ENCODE measurements around the gene ZNHIT1.

ZNHIT1 gene

DNA sequence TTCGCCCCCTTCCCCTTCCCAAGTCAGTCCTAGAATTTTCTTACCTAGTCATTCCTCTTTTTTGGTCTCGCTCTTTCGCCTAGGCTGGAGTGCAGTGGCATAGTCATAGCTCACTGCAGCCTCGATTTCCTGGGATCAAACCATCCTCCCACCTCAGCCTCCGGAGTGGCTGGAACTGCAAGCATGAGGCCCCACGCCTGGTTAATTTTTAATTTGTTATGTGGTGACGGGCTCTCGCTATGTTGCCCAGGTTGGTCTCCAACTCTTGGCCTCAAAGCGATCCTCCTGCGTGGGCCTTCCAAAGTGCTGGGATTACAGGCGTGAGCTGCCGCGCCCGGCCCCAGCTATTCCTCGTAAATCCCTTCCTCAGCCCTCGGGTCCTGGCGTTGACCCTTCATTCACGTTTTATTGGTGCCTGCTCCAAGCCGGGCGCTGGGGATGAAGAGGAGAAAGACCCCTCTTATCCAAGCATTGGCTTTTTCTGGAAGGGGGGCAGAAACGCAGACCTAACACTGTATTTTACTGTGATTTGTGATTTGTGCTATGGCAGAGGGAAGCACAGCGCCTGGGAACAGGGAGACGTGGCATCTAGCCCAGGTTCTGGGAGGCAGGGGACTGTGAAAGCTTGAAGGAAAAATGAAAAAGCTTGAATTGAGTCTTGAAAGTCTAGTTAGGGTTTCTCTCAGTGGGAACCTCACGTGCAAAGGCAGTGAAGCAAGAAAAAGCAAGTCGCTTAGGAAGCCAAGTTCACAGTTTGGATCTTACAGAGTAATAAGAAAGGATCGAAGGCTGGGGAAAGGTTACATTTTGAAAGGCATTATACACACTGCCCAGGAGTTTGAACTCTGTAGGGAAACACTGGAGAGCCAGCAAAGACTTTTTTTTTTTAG is 516 bp downstream of the ZNHIT1 start:
- no peak for DNase-seq (ENCODE audit: low read depth)

DNA sequence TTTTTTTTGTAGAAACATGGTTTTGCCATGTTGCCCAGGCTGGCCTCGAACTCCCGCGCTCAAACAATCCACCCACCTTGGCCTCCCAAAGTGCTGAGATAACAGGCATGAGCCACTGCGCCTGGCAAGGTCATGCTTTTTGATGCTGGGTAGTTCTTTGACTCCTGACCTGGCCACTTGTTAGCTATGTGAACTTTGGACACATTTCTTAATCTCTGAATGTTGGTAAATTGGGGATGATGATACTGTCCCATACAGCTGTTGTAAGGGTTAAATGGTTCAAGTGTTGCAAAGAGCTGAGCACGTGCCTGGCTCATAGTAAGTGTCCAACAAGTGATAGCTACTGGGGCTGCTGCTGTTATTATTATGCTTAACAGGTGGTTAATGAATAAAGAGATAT is 2.3 kb downstream of the ZNHIT1 start:
- DNase-seq (ENCODE audit: low read depth), result no peak

DNA sequence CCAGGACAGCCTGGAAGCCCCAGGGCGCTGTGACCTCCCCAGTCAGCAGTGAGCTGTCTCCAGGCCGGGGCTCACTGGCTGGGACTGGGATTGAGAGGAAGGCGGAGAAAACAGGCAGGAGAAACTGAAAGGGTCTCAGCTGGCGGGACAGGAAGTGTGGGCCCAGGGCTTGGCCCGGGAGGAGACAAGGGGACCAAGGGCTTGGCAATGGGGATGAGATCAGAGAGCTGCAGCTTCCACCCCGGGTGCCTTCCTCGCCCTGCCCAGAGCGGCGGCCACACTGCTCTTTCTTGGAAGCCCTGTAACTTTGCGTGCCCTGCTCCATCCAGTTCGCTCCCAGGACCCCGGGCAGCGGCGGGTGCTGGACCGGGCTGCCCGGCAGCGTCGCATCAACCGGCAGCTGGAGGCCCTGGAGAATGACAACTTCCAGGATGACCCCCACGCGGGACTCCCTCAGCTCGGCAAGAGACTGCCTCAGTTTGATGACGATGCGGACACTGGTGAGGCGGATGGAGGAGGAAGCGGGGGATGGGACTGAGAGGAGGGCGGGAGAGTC is 4.4 kb downstream of the ZNHIT1 start:
- DNase-seq (ENCODE audit: low read depth), result no peak

DNA sequence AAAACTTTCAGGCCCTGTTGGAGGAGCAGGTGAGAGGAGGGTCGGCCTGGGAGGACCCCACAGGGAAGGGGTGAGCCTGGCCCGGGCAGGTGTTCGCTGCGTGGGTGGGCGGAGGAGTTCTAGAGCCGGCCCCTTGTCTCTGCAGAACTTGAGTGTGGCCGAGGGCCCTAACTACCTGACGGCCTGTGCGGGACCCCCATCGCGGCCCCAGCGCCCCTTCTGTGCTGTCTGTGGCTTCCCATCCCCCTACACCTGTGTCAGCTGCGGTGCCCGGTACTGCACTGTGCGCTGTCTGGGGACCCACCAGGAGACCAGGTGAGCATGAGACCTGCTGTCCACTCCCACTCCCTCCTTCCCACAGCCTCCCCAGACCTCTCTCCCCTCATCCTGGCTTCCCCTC is 5.6 kb downstream of the ZNHIT1 start:
- DNase-seq (ENCODE audit: low read depth), result no peak

DNA sequence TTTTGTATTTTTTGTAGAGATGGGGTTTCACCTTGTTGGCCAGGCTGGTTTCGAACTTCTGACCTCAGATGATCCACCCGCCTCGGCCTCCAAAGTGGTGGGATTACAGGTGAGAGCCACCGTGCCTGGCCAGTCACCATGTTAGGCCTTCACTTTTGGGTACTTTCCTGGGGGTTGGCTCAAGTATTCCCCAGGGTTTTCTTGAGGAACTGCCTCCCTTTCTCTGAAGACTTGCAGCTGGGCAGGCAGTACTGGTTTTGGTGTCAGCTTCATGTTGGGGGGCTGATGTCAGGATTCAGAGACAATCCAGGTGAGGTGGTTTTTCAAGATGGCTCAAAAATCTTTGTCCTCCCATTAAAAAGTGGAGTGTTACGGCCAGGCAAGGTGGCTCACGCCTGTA is 7.7 kb downstream of the ZNHIT1 start:
- no peak for DNase-seq (ENCODE audit: low read depth)

DNA sequence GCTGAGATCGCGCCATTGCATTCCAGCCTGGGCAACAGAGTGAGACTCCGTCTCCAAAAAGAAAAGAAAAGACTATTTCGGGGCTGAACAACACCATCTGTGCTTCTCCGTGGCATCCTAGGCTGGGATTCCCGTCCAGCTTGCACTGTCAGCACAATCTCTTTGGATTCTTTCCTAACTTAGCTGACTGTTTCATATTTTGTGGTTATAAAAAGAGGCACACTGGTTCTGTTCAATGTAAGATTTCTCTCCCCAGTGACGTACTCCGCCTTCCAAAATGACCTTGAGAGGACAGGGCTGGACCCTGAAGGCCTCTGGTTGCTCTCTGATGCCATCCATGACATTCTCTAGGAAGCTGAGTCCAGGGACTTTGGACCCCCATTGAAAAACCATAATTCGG is 8.8 kb downstream of the ZNHIT1 start:
- no peak for DNase-seq (ENCODE audit: low read depth)

DNA sequence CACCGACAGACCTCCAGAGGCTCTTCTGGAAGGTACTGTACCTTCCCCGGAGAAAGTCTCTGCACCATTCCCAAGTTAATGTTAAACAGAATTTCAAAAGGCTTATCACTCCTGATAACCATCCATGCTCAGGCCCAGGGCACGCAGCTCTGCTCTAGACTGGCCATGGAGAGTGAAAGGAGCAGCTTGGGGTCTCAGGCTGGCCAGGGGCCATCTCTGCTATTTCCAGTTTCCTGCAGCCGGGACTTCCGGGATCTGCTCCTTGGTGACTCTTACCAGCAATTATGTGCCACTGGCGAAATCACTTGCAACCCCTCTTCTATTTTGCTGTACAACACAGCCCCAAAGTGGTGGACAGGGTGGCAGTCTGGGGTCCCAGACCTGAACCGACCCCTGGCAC is 13.7 kb downstream of the ZNHIT1 start:
- DNase-seq (ENCODE audit: low read depth), result no peak

DNA sequence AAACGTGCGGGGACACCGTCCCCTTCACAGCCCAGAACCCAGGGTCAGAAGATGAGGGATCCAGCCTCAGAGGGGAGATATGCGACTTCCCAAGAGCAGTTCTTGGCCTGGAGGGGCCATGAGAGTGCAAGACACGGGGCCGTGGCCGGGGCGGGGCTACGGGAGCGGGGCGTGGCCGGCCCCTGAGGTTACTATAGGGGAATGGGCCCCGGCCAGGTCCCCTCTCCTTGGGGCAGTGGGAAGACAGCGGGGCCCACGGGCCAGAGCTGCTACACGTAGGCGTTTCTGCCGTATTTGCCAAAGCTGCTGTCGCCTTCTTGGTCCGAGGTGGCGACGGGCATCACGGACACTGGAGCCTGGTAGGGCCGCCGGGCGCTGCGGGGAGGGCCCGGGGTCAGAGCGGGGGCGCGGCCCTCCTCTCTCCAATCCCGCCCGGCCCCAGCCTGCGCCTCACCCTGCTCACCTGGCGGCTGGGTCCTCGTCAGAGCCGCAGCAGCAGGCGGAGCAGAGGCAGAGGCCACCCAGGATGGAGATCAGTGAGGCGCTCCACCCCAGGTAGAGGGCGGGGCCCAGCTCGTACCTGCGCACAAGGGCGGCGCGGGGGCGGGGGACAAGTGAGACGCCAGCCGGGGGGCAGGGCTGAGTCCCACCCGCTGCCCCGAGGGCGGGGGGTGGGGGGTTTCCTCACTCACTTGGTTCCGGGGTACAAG is 14.3 kb downstream of the ZNHIT1 start:
- DNase-seq (ENCODE audit: low read depth), result no peak

DNA sequence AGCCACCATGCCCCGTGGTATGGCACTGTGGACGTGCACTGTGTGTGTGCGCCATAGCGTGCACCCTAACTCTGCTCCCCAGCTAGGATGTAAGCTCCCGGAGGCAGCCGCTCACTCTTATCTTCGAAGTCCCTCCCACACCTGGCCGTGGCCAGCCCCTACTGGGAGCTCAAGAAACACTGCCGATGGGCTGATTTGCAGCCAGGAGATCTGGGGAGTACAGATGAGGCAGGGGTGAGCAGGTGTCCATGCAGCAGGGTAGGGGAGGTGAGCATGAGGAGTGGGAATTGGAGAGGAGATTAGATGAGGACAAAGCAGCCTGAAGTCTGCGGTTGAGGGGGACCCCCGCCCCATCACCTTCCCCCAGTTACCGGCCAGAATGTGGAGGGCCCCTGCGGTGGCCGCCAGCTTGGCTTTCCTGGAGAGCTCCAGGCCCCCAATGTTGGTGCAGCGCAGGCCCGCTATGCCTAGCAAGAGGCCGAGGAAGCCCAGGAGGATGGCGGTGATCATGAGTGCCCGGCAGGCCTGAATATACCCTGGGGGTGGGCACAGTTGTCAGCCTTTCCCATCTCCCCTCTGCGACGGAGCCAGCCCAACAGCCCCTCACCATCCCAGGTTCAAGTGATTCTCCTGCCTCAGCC is 16.1 kb downstream of the ZNHIT1 start:
- DNase-seq (ENCODE audit: low read depth), result no peak

DNA sequence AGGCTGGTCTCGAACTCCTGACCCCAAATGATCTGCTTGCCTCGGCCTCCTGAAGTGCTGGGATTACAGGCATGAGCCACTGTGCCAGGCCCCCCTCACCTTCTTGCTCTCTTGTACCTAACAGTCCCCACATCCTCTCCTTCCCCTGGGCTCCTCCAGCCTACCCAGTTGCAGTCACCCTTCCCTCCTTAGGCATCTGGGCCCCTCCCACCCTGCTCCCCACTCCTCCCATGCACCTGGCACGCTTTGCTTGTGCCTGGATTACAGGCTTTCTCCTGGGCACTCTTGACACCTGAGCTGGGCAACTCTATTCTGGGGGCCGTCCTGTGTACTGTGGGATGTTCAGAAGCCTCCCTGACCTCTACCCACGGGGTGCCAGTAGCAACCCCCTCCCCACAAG is 16.7 kb downstream of the ZNHIT1 start:
- DNase-seq (ENCODE audit: low read depth), result no peak

DNA sequence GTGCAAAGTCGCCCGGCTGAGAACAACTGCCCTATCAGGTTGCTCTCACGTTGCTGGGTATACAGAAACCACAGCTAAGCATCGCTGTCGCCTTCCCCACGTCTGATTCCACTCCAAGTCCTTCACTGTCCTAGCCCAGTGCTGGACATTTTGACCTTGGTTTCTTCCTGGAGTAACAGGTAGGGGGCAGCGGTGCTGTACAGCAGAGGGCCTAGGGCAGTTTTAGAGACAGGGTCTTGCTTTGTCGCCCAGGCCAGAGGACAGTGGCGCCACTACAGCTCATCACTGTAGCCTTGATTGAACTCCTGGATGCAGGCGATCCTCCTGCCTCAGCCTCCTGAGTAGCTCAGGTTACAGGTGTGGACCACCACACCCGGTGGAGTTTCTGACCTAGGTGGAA is 17.1 kb downstream of the ZNHIT1 start:
- no peak for DNase-seq (ENCODE audit: low read depth)

DNA sequence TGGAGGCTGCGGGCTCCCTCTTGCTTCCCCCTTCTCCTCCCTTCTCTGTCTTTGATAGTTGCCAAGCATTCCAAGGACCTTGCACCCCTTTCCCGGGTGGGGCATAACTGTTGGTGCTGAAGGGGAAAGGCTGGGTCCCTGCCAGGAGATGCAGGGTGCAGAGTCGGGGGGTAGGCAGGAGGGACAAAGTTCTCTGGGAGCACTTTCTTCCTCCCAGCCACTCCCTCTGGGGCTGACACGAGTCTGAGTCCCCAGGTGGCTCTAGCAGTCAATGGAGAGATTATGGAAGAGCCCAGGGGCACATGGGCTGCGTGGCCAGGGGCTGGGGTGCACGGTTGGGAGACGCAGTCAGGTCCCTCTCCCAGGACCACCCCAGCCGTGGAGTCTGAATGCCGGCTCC is 17.6 kb downstream of the ZNHIT1 start:
- DNase-seq (ENCODE audit: low read depth), result no peak

DNA sequence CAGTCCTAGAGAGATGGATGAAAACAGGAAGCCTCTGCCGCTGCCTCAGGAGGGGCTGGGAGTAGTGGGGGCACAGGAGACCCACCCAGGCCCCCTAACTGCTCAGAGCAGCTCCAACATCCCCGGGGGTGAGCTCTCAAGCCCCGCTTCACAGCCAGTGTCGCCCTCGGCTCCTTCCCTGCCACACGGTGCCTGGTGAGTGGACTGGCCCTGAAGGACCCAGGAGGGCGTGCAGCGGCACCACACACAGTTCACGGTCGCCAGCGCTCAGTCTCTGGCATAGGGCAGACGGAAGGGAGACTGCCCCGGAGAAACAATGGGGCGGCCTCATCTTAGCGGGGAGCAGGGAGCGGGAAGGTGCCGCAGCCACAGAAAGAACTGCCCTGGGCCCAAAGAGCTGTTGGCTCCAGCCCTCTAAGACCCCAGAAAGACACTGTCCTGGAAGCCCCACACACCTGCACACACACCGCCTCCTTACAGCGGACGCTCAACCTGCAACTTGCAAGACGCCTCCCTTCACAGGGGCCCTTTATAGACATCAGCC is 18.4 kb downstream of the ZNHIT1 start:
- no peak for DNase-seq (ENCODE audit: low read depth)

DNA sequence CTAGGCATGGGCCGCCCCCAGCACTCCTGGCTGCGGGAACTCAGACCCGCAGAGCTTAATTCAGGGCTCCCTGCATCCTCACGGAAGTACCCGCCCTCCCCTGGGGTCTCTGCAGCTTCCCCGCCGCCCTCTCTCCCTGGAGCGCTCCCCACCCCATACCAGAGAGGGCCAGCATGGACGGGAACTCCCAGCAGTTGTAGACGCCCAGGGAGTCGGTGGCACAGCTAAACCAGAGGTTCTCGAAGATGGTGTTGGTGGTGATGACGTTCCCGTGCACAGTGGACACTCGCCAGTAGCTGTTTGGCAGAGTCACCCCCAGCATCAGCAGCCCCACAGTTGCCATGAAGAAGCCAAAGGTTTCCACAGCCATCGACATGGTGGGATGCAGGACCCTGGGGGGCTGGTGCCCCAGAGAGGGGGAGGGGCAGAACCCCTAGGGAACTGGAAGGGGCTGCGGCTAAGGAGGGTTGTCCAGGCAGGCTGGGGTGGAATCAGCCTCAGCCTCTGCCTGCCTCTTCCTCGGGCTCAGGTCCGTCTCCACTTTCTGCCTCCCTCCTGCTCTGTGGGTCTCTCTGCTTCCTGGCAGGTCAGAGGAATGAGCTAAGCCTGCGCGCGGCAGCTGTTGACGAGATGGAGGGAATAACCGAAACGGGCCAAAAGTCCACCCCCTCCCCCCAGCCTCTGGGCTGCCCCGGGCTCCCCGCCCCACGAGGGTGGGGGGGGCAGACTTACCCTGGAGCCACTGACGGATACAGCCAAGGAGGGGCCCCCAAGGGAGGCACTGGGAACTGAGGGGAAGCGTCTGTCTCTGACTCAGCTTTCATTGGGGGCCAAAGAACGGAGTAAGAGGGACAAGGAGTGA is 19.5 kb downstream of the ZNHIT1 start, which contains the start of gene CLDN15:
TSS of gene CLDN15 (minus strand) at position 597 of the 862 bp plus-strand sequence. CDS start at position 376, 221 bp downstream.
- no peak for DNase-seq (ENCODE audit: low read depth)

DNA sequence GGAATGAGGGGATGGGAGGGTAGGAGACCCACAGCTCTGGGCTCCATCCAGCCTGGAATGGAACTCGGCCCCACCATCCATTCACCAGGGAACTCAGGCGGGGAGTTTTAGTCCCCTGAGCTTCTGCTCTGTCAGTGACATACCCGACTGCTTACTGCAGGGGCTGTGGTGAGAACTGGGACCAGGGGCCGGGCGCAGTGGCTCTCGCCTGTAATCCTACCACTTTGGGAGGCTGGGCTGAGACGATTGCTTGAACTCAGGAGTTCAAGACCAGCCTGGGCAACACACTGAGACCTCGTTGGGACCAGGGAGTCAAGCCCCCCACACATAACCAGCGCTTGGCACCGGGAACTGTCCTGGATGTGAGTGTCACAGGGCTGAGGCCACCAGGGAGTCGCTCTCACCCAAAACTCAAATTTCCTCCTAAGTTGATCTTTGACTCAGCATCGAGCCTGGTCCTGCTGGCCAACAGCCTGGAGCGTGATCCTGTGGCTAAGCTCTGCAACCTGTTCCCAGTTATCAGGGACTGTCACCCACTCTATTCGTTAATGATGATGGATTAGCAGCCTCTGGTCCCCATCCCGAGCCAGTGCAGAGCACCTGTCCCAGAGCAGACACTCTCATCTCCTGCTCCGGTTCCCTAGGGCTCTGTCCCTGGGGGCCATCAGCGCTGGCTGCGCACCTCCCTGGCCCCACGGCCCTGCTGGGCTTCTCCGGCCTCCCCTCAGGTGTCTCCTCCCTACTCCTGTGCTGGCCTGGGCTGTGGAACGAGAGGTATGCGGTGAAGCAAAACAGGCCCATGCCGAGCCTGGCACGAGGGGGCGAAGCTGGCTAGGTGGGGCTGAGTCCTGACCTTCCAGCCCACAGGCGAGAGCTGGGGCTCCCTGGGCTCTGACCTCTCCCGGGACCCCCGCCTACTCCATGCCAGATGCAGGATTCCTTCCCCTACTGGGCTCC is 20.5 kb downstream of the ZNHIT1 start:
- DNase-seq (ENCODE audit: low read depth), result no peak

DNA sequence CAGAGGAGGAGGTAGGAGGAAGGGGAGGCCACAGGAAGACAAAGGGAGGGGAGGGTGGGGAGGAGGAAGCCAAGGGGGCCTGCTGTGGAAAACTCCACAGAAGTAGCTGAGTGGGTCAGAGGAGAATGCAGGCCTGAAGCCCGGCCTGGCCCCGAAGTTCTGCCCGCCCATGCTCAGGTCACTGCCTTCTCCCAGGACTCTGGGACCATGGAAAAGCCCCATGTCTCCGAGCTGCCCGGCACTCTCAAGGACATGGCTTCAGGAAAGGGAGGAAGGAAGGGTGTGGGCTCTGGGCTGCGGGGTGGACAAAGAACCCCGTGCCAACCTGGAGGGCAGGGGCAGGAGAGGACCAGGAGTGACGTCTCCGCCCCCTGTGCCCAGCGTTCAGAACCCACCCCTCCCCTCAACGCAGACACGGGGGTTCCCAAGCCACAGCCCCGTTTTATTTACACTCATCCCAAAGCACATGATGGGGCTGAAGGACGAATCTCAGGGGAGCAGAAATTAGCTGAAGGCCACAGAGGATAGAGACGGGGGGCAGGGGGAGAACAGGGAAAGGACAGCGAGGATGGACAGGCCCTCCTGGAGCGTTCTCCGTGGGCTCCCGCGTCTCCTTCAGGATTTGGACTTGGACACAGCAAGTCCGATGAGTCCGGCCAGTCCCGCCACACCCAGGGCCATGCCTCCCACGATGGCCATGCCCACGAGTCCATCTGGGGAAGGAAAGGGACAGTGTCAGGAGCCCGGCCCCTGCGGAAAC is 21.4 kb downstream of the ZNHIT1 start:
- DNase-seq (ENCODE audit: low read depth), result no peak

DNA sequence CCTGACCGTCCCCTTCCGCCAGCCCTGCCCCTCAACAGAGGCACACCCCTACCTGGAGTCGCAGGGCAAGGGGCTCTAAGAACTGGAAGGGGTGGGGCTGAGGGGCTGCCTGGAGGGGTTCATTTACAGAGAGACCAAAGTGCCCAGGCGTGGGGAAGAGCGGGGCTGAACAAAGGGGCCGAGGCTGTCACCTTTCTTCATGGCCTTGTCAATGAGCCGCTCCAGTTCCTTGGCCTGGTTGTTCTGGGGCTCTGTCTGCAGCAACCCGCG is 21.9 kb downstream of the ZNHIT1 start:
- no peak for DNase-seq (ENCODE audit: low read depth)

DNA sequence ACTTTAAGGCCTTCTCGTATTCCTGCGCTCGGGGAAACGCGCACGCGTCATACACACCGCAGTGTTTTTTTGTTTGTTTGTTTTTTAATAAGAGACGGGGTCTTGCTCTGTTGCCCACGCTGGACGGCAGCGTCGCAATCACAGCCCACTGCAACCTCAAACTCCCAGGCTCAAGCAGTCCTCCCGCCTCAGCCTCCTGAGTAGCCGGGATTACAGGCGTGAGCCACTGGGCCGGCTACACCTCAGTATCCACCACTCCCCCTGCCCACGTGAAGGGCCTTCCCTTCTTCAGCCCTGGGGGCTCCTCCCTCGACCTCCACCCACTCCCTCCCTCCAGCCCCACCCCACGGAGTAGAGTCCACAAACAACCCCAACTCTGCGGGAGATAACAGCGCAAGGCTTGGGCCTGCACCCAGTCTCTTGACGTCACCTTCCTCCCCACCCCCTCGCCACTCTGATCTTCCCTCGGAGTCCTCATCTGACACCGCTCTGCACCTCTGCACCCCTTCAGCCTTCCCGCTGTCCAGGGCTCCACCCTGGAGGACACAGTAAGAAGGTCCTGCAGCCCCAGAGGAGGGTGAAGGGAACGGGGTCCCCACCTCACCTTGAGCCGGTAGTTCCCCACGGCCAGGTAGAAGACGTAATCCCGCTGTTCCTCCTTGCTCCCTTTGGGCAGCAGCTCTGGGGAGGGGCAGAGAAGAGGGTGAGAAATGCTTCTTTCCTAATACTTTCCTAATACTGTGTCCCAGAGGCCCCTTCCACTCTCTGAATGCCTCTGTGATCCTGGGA is 22.5 kb downstream of the ZNHIT1 start:
- no peak for DNase-seq (ENCODE audit: low read depth)

DNA sequence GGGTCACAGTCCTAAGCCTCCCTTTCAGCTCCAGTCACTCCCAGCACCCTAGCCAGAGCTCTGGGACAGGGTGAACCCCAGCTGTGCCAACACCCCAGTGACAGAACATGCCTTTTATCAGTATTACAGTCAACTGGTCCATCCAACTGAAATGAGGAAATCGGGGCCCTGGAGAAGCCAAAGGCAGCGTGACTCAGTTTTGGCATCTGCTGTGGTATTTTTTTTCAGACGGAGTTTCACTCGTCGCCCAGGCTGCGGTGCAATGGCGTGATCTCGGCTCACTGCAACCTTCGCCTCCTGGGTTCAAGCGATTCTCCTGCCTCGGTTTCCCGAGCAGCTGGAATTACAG is 23.0 kb downstream of the ZNHIT1 start:
- DNase-seq (ENCODE audit: low read depth), result no peak
